OCI-LY1 (cell line): ENCODE data around the gene ZNF668.

Source experiments
- H2AFZ ChIP-seq: fragments of 200-600 bp; sonication (generic), shearing (Covaris generic); 2 replicates; pipeline ENCODE4 v1.6.0; 2014; ENCODE audit warnings: antibody characterized with exemption, mild to moderate bottlenecking, low read length
- H3F3A ChIP-seq: fragments of 200-600 bp; sonication (generic), shearing (Covaris generic); 2 replicates; pipeline ENCODE4 v1.6.0; 2014; ENCODE audit warnings: mild to moderate bottlenecking, antibody characterized with exemption, low read length, moderate library complexity; ENCODE audit not compliant: insufficient read depth
- H3K27ac ChIP-seq: fragments of 200-600 bp; sonication (generic); 2 replicates; pipeline ENCODE4 v1.5.1; 2014; ENCODE audit warnings: low read length, mixed run types, mild to moderate bottlenecking, low read depth; ENCODE audit not compliant: poor library complexity, severe bottlenecking
- H3K27me3 ChIP-seq: fragments of 200-600 bp; sonication (generic); 2 replicates; pipeline ENCODE4 v1.6.0; 2014; ENCODE audit warnings: antibody characterized with exemption, mild to moderate bottlenecking, low read length, moderate library complexity; ENCODE audit not compliant: insufficient read depth
- H3K36me3 ChIP-seq: fragments of 200-600 bp; sonication (generic); 2 replicates; pipeline ENCODE4 v1.6.1; 2014; ENCODE audit warnings: mild to moderate bottlenecking, antibody characterized with exemption, low read length, moderate library complexity, mixed read lengths; ENCODE audit not compliant: insufficient read depth
- H3K4me1 ChIP-seq: fragments of 200-600 bp; sonication (generic); 2 replicates; pipeline ENCODE4 v1.5.1; 2014; ENCODE audit warnings: mild to moderate bottlenecking, low read length, moderate library complexity; ENCODE audit not compliant: insufficient read depth, severe bottlenecking
- H3K4me2 ChIP-seq: fragments of 200-600 bp; sonication (generic), shearing (Covaris generic); 2 replicates; pipeline ENCODE4 v1.6.1; 2014; ENCODE audit warnings: low read length
- H3K4me3 ChIP-seq: fragments of 200-600 bp; sonication (generic); 2 replicates; pipeline ENCODE4 v1.5.1; 2014; ENCODE audit warnings: low read length, low read depth, mild to moderate bottlenecking, mixed read lengths; ENCODE audit not compliant: poor library complexity, severe bottlenecking
- H3K79me2 ChIP-seq: fragments of 200-600 bp; shearing (Covaris generic); 2 replicates; pipeline ENCODE4 v1.6.1; 2016; ENCODE audit warnings: mixed run types, low read length, mixed read lengths; ENCODE audit not compliant: insufficient read depth
- H3K9ac ChIP-seq: fragments of 200-600 bp; sonication (generic), shearing (Covaris generic); 2 replicates; pipeline ENCODE4 v1.6.1; 2014; ENCODE audit warnings: mild to moderate bottlenecking, low read length, mixed read lengths
- H3K9me2 ChIP-seq: fragments of 200-600 bp; sonication (generic), shearing (Covaris generic); 2 replicates; pipeline ENCODE4 v1.6.1; 2014; ENCODE audit warnings: low read depth, mild to moderate bottlenecking, low read length, mixed read lengths
- H3K9me3 ChIP-seq: fragments of 200-600 bp; shearing (Covaris generic); 2 replicates; pipeline ENCODE4 v1.6.1; 2014; ENCODE audit warnings: low read length, mixed read lengths
- H4K20me1 ChIP-seq: fragments of 200-600 bp; sonication (generic), shearing (Covaris generic); 2 replicates; pipeline ENCODE4 v1.6.0; 2016; ENCODE audit warnings: mild to moderate bottlenecking, low read length; ENCODE audit not compliant: insufficient read depth
- CTCF ChIP-seq: fragments of 200-600 bp; sonication (generic), shearing (Covaris generic); IDR thresholded peaks from 2 replicates; pipeline ENCODE4 v1.5.1; 2017; ENCODE audit warnings: mild to moderate bottlenecking, antibody characterized with exemption, low read length, moderate library complexity, mixed read lengths
- EZH2 ChIP-seq: fragments of 200-600 bp; sonication (generic), shearing (Covaris generic); IDR thresholded peaks from 2 replicates; pipeline ENCODE4 v1.8.0; 2017; ENCODE audit warnings: borderline replicate concordance, mixed run types, mild to moderate bottlenecking, antibody characterized with exemption, low read length, moderate library complexity, mixed read lengths

ZNF668 gene

DNA sequence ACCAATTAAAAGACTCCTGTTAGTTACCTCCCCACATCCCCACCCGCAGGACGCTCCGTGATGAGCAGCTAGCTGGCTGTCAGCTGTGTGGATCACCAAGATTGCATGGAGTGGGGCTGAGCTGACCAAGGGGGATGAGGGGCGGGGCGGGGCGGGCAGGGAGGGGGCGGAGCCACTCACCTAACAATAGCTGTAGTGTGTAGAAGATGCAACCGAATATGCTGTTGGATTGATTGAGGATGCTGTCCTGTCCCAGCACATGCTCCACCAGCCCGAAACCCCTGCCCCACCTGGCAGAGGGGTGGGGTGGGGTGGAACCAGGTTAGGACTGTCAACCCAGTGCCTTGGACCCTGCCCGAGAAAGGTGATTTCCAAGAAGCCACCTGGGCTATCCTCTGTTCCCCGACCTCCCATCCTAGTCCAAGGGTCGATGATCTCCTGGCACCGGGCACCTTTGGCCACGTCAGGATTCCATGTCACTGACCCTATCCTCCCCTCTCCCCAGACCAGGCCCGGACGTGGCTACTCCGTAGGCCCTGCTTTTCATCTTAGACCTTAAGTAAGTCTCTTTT is 19.2 kb upstream of the ZNF668 start:
- Histone ChIP-seq H3K36me3 (peaks cover 16% of the 10 kb centered on the region; the same call in 1 of the 2 replicates), H3F3A (no peaks in the 10 kb centered on the region), H3K4me2 (peak overlapping the region; percentile 81), H3K4me1 (peaks cover 16% of the 10 kb centered on the region), H3K9me2 (no peaks in the 10 kb centered on the region), H3K27ac (peak overlapping the region; percentile 67), H3K9ac (peak overlapping the region; percentile 86), H4K20me1 (no peaks in the 10 kb centered on the region), H3K9me3 (no peaks in the 10 kb centered on the region), H2AFZ (no peak overlapping the region), H3K79me2 (no peaks in the 10 kb centered on the region), H3K27me3 (no peaks in the 10 kb centered on the region), H3K4me3 (peak overlapping the region; percentile 86)
- no peak for TF ChIP-seq EZH2
- TF ChIP-seq CTCF, result no peak

- H3K4me1 ChIP-seq, result peaks cover 16% of the 10 kb centered on the region
- H4K20me1 ChIP-seq, result no peaks in the 10 kb centered on the region
- peaks cover 19% of the 10 kb centered on the region; the same call in 1 of the 2 replicates for H3K36me3 ChIP-seq
- H3K9me3 ChIP-seq, result no peaks in the 10 kb centered on the region
- no peaks in the 10 kb centered on the region for H3K79me2 ChIP-seq
- H3K4me2 ChIP-seq, result no peak overlapping the region
- no peak overlapping the region for H3K27ac ChIP-seq
- H3K27me3 ChIP-seq, result no peaks in the 10 kb centered on the region
- no peak overlapping the region for H3K9ac ChIP-seq
- H3K4me3 ChIP-seq, result no peak overlapping the region
- H3K9me2 ChIP-seq, result no peaks in the 10 kb centered on the region
- TF ChIP-seq CTCF (no peak), EZH2 (no peak)
- H2AFZ ChIP-seq, result no peak overlapping the region
- H3F3A ChIP-seq, result no peaks in the 10 kb centered on the region
Observed at GRCh38 chr16:31092330-31092729, 18.3 kb upstream of the ZNF668 start.

DNA sequence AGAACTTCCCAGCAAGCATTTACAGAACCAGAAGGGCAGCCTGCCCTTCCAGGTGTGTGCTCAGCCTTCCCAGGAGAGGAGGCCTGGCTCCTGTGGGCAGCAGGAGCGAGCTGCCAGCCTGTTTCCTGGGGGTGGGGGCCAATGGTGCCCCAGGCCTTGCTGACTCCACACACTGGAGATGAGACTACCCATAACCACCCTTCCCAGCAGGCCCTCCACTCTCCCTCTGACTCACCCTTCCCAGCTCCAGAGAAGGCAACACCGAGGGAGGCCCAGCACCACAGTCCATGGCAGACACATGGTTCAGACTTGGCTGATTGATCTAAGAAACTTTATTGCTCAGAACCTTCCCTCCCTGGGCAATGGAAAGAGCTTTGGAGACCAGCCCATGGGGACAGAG is 16.5 kb upstream of the ZNF668 start:
- no peak for TF ChIP-seq EZH2
- TF ChIP-seq CTCF, result no peak
- peaks cover 13% of the 10 kb centered on the region for H3K4me1 ChIP-seq
- no peaks in the 10 kb centered on the region for H3K79me2 ChIP-seq
- no peak overlapping the region for H3K9ac ChIP-seq
- H3K27me3 ChIP-seq, result no peaks in the 10 kb centered on the region
- no peaks in the 10 kb centered on the region for H3K9me3 ChIP-seq
- no peaks in the 10 kb centered on the region for H4K20me1 ChIP-seq
- no peak overlapping the region for H2AFZ ChIP-seq
- H3K36me3 ChIP-seq, result peaks cover 21% of the 10 kb centered on the region; the same call in 1 of the 2 replicates
- H3K4me2 ChIP-seq, result no peak overlapping the region
- no peak overlapping the region for H3K27ac ChIP-seq
- H3K4me3 ChIP-seq, result no peak overlapping the region
- H3F3A ChIP-seq, result no peaks in the 10 kb centered on the region
- no peaks in the 10 kb centered on the region for H3K9me2 ChIP-seq
